ENCODE measurements around the gene TAS2R31. TPM values are rescaled to one million over a fixed set of nuclear protein-coding genes. Genes with fewer than 3 reads are reported as not detected.
"Not testable (repeated sequence)": the region's sequence is repeated elsewhere in the genome, so short reads cannot be mapped to it uniquely, and the experiment has no call there.

Gene TAS2R31
- total and polyA plus RNA-seq, 2 of the 4 experiments (the other 2 are of a cell fraction): 0.24 to 4.3 TPM

GRCh38 chr12:11041366-11041765 lies 10.2 kb upstream of the TAS2R31 start:
- ATAC-seq (ENCODE audit: low read depth): not testable (repeated sequence)
- WGBS, 2 experiments (ENCODE audit: extremely low coverage in 2 of 2, insufficient read length in 1 of 2): no CpG with 5 or more reads among the region's 2 CpGs

More at GRCh38 chr12:11041366-11041765, 10.2 kb upstream of the TAS2R31 start:
- H3K9me3 ChIP-seq (ENCODE audit: control insufficient read depth, insufficient read depth, low read length); H3K36me3 ChIP-seq (ENCODE audit: control insufficient read depth, insufficient read depth, low read length); H2BK5ac ChIP-seq (ENCODE audit: low read depth, low read length, poor library complexity, severe bottlenecking); H4K20me1 ChIP-seq (ENCODE audit: insufficient read depth, low read length); H3K56ac ChIP-seq (ENCODE audit: extremely low read depth, insufficient read depth, low read length); in situ Hi-C loops (cut with MboI; ENCODE audit: low sequenced_read_pairs); H2AK5ac ChIP-seq (ENCODE audit: low read depth, low read length); H4K91ac ChIP-seq (ENCODE audit: insufficient read depth, low read depth, low read length); dilution Hi-C loops (cut with HindIII; ENCODE audit: low sequenced_read_pairs, unreplicated experiment); H2BK120ac ChIP-seq (ENCODE audit: low read depth, low read length); H3K27ac ChIP-seq (ENCODE audit: insufficient read depth, low read length); H3K4me1 ChIP-seq (ENCODE audit: control insufficient read depth, insufficient read depth, low read length); H3K9ac ChIP-seq (ENCODE audit: low read depth, low read length); intact Hi-C loops (cut with micrococcal nuclease); H3K4me3 ChIP-seq (ENCODE audit: insufficient read depth, low read depth, low read length); H4K8ac ChIP-seq (ENCODE audit: low read depth in 2 of 2, low read length in 2 of 2); H2AK9ac ChIP-seq (replicated peaks; ENCODE audit: low read depth, low read length, poor library complexity); DNase-seq; H3K4me2 ChIP-seq (ENCODE audit: low read depth, low read length); H3K79me1 ChIP-seq (ENCODE audit: low read depth in 1 of 2, low read length in 2 of 2); H2BK15ac ChIP-seq (ENCODE audit: low read depth, low read length); H3K23ac ChIP-seq (ENCODE audit: low read depth, low read length); H2BK20ac ChIP-seq (ENCODE audit: low read depth, low read length); H2AFZ ChIP-seq (replicated peaks; ENCODE audit: low read length, poor library complexity); H4K5ac ChIP-seq (ENCODE audit: low read depth, low read length); H3K4ac ChIP-seq (ENCODE audit: low read depth, low read length); H3K14ac ChIP-seq (replicated peaks; ENCODE audit: low read depth, low read length); H3K27me3 ChIP-seq (ENCODE audit: control insufficient read depth, insufficient read depth, low read length); BruUV-seq (replicated peaks); H3K18ac ChIP-seq (ENCODE audit: low read depth, low read length); H3K9me1 ChIP-seq (ENCODE audit: insufficient read depth, low read length); POLR2A ChIA-PET (ENCODE audit: unreplicated experiment): not testable (repeated sequence)
- CTCF ChIA-PET: interaction anchor here (1.1 kb wide), 1 partner anchor 158 kb away, joined by 3 read pairs; no protein-coding TSS in a partner anchor
